ENCODE measurements around the gene PLEKHG2. TPM values are rescaled to one million over a fixed set of nuclear protein-coding genes. Genes with fewer than 3 reads are reported as not detected.
A peak's percentile ranks its signal among the peaks of the same experiment; 100 is the strongest.

PLEKHG2 gene
- total RNA-seq, 3 donors from 2014 or later (not counting 1 experiment from before 2014, with no cell fraction given), result 70.2 to 129 (median 80.7) TPM

GRCh38 chr19:39420769-39421168 lies 8.3 kb downstream of the PLEKHG2 start:
- Mint-ChIP-seq H3K36me3 (no peaks in the 10 kb centered on the region), H3K4me3 (no peak overlapping the region), H3K27ac (no peak overlapping the region), H3K9me3 (no peaks in the 10 kb centered on the region), H3K4me1 (no peaks in the 10 kb centered on the region), H3K27me3 (ENCODE audit: low read depth in 2 of 2) (no peaks in the 10 kb centered on the region)
- intact Hi-C loops (cut with micrococcal nuclease), result no loop called here
- 98% methylated on average over 13 of the region's 15 CpGs for WGBS (ENCODE audit: insufficient coverage)
- Histone ChIP-seq H3K36me3 (ENCODE audit: control insufficient read depth, insufficient read depth, low read length) (peaks cover 10% of the 10 kb centered on the region), H3K27me3 (ENCODE audit: control insufficient read depth, insufficient read depth, low read length) (no peaks in the 10 kb centered on the region), H3K4me1 (ENCODE audit: control insufficient read depth, insufficient read depth, low read length) (no peaks in the 10 kb centered on the region), H3K9me3 (ENCODE audit: control insufficient read depth, insufficient read depth, low read length) (no peaks in the 10 kb centered on the region), H3K27ac (ENCODE audit: low read length) (no peak overlapping the region), H3K4me3 (ENCODE audit: low read length) (no peak overlapping the region)
- DNase-seq (peak in 1 of 2 donors; percentile 19), ATAC-seq (no peak)
- TF ChIP-seq, protein P1, sequence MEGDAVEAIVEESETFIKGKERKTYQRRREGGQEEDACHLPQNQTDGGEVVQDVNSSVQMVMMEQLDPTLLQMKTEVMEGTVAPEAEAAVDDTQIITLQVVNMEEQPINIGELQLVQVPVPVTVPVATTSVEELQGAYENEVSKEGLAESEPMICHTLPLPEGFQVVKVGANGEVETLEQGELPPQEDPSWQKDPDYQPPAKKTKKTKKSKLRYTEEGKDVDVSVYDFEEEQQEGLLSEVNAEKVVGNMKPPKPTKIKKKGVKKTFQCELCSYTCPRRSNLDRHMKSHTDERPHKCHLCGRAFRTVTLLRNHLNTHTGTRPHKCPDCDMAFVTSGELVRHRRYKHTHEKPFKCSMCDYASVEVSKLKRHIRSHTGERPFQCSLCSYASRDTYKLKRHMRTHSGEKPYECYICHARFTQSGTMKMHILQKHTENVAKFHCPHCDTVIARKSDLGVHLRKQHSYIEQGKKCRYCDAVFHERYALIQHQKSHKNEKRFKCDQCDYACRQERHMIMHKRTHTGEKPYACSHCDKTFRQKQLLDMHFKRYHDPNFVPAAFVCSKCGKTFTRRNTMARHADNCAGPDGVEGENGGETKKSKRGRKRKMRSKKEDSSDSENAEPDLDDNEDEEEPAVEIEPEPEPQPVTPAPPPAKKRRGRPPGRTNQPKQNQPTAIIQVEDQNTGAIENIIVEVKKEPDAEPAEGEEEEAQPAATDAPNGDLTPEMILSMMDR (IDR thresholded peaks at IDR 0.05), result no peak

- TF ChIP-seq, protein P1 (IDR thresholded peaks at IDR 0.05), result no peak
- Histone ChIP-seq H3K4me3 (ENCODE audit: low read length) (no peak overlapping the region), H3K4me1 (ENCODE audit: control insufficient read depth, insufficient read depth, low read length) (no peaks in the 10 kb centered on the region), H3K27me3 (ENCODE audit: control insufficient read depth, insufficient read depth, low read length) (no peaks in the 10 kb centered on the region), H3K9me3 (ENCODE audit: control insufficient read depth, insufficient read depth, low read length) (no peaks in the 10 kb centered on the region), H3K27ac (ENCODE audit: low read length) (no peak overlapping the region), H3K36me3 (ENCODE audit: control insufficient read depth, insufficient read depth, low read length) (peaks cover 7% of the 10 kb centered on the region)
- H3K9me3 Mint-ChIP-seq, result no peaks in the 10 kb centered on the region
- 96% methylated on average over 4 of the region's 5 CpGs for WGBS (ENCODE audit: insufficient coverage)
- DNase-seq (peak in 1 of 2 donors; percentile 15), ATAC-seq (no peak)
- intact Hi-C loops (cut with micrococcal nuclease), result no loop called here
- no peaks in the 10 kb centered on the region for H3K27me3 Mint-ChIP-seq (ENCODE audit: low read depth in 2 of 2)
- H3K4me3 Mint-ChIP-seq, result no peak overlapping the region
- no peaks in the 10 kb centered on the region for H3K36me3 Mint-ChIP-seq
- H3K27ac Mint-ChIP-seq, result no peak overlapping the region
- H3K4me1 Mint-ChIP-seq, result no peaks in the 10 kb centered on the region
Measured at GRCh38 chr19:39422020-39422419, 9.6 kb downstream of the PLEKHG2 start.

- ATAC-seq, result no peak
- Mint-ChIP-seq H3K9me3 (no peaks in the 10 kb centered on the region), H3K4me1 (no peaks in the 10 kb centered on the region), H3K27me3 (ENCODE audit: low read depth in 2 of 2) (no peaks in the 10 kb centered on the region), H3K36me3 (no peaks in the 10 kb centered on the region), H3K27ac (no peak overlapping the region), H3K4me3 (no peak overlapping the region)
- H3K4me3 ChIP-seq (ENCODE audit: low read length), result no peak overlapping the region
- H3K4me1 ChIP-seq (ENCODE audit: control insufficient read depth, insufficient read depth, low read length), result no peaks in the 10 kb centered on the region
- no peak overlapping the region for H3K27ac ChIP-seq (ENCODE audit: low read length)
- no peaks in the 10 kb centered on the region for H3K27me3 ChIP-seq (ENCODE audit: control insufficient read depth, insufficient read depth, low read length)
- H3K36me3 ChIP-seq (ENCODE audit: control insufficient read depth, insufficient read depth, low read length), result peaks cover 7% of the 10 kb centered on the region
- DNase-seq, result peak in 1 of 2 donors; percentile 21
- H3K9me3 ChIP-seq (ENCODE audit: control insufficient read depth, insufficient read depth, low read length), result no peaks in the 10 kb centered on the region
- WGBS (ENCODE audit: insufficient coverage), result 93% methylated on average over 35 of the region's 35 CpGs
- intact Hi-C loops (cut with micrococcal nuclease), result no loop called here
- TF ChIP-seq, protein P1 (IDR thresholded peaks at IDR 0.05), result no peak
Measured at GRCh38 chr19:39423258-39424086, 11.0 kb downstream of the PLEKHG2 start.

Data from natural killer cell (primary cell).